ENCODE results near the gene DUSP8. TPM values are rescaled to one million over a fixed set of nuclear protein-coding genes. Genes with fewer than 3 reads are reported as not detected.
"Not testable (repeated sequence)": the region's sequence is repeated elsewhere in the genome, so short reads cannot be mapped to it uniquely, and the experiment has no call there.

DUSP8 gene
- total and polyA plus RNA-seq, 2 donors: 0.14 to 2.9 TPM

- Histone ChIP-seq H3K36me3 (ENCODE audit: control insufficient read depth in 2 of 2, insufficient read depth in 2 of 2, low read length in 1 of 2) (no peaks in the 10 kb centered on the region), H3K9me3 (ENCODE audit: control insufficient read depth in 2 of 2, insufficient read depth in 1 of 2, low read length in 1 of 2) (no peaks in the 10 kb centered on the region), H3K4me1 (ENCODE audit: control insufficient read depth in 2 of 2, insufficient read depth in 2 of 2, low read length in 2 of 2) (no peaks in the 10 kb centered on the region), H3K27me3 (ENCODE audit: control insufficient read depth in 2 of 2, insufficient read depth in 1 of 2, low read length in 1 of 2) (peaks cover 0 to 25% of the 10 kb centered on the region in 2 donors), H3K4me3 (ENCODE audit: low read length in 2 of 2) (no peak overlapping the region), H3K27ac (ENCODE audit: low read depth in 1 of 2, low read length in 1 of 2) (no peak overlapping the region)
- WGBS: 96% methylated on average over 11 of the region's 11 CpGs
- DNase-seq (ENCODE audit: low read depth in 6 of 9, low spot score in 9 of 9): no peak
Measured at GRCh38 chr11:1604181-1604580, 32.1 kb upstream of the DUSP8 start.

- no peak overlapping the region for H3K27ac ChIP-seq (ENCODE audit: low read depth in 1 of 2, low read length in 1 of 2)
- no peak for DNase-seq (ENCODE audit: low read depth in 6 of 9, low spot score in 9 of 9)
- H3K27me3 ChIP-seq (ENCODE audit: control insufficient read depth in 2 of 2, insufficient read depth in 1 of 2, low read length in 1 of 2): peaks cover 0 to 25% of the 10 kb centered on the region in 2 donors
- no peak overlapping the region for H3K4me3 ChIP-seq (ENCODE audit: low read length in 2 of 2)
- whole genome bisulfite sequencing: 94% methylated on average over 1 of the region's 1 CpG
- no peaks in the 10 kb centered on the region for H3K4me1 ChIP-seq (ENCODE audit: control insufficient read depth in 2 of 2, insufficient read depth in 2 of 2, low read length in 2 of 2)
- H3K9me3 ChIP-seq (ENCODE audit: control insufficient read depth in 2 of 2, insufficient read depth in 1 of 2, low read length in 1 of 2): no peaks in the 10 kb centered on the region
- no peaks in the 10 kb centered on the region for H3K36me3 ChIP-seq (ENCODE audit: control insufficient read depth in 2 of 2, insufficient read depth in 2 of 2, low read length in 1 of 2)
Measured at GRCh38 chr11:1603629-1604028, 31.6 kb upstream of the DUSP8 start.

GRCh38 chr11:1601663-1602062 is 29.6 kb upstream of the DUSP8 start:
- not testable (repeated sequence) for DNase-seq (ENCODE audit: low read depth in 6 of 9, low spot score in 9 of 9); H3K27ac ChIP-seq (ENCODE audit: low read depth in 1 of 2, low read length in 1 of 2); H3K36me3 ChIP-seq (ENCODE audit: control insufficient read depth in 2 of 2, insufficient read depth in 2 of 2, low read length in 1 of 2); H3K9me3 ChIP-seq (ENCODE audit: control insufficient read depth in 2 of 2, insufficient read depth in 1 of 2, low read length in 1 of 2); H3K4me3 ChIP-seq (ENCODE audit: low read length in 2 of 2); H3K4me1 ChIP-seq (ENCODE audit: control insufficient read depth in 2 of 2, insufficient read depth in 2 of 2, low read length in 2 of 2)
- H3K27me3 ChIP-seq (ENCODE audit: control insufficient read depth in 2 of 2, insufficient read depth in 1 of 2, low read length in 1 of 2): peaks cover 0 to 23% of the 10 kb centered on the region in 2 donors
- 84% methylated on average over 3 of the region's 3 CpGs for WGBS

GRCh38 chr11:1600626-1601025 is 28.6 kb upstream of the DUSP8 start:
- Histone ChIP-seq H3K27ac (ENCODE audit: low read depth in 1 of 2, low read length in 1 of 2) (no peak overlapping the region), H3K36me3 (ENCODE audit: control insufficient read depth in 2 of 2, insufficient read depth in 2 of 2, low read length in 1 of 2) (no peaks in the 10 kb centered on the region), H3K4me1 (ENCODE audit: control insufficient read depth in 2 of 2, insufficient read depth in 2 of 2, low read length in 2 of 2) (no peaks in the 10 kb centered on the region), H3K9me3 (ENCODE audit: control insufficient read depth in 2 of 2, insufficient read depth in 1 of 2, low read length in 1 of 2) (no peaks in the 10 kb centered on the region), H3K27me3 (ENCODE audit: control insufficient read depth in 2 of 2, insufficient read depth in 1 of 2, low read length in 1 of 2) (peaks cover 0 to 25% of the 10 kb centered on the region in 2 donors), H3K4me3 (ENCODE audit: low read length in 2 of 2) (no peak overlapping the region)
- no peak for DNase-seq (ENCODE audit: low read depth in 6 of 9, low spot score in 9 of 9)
- WGBS: 79% methylated on average over 5 of the region's 5 CpGs

GRCh38 chr11:1598816-1599215 is 26.7 kb upstream of the DUSP8 start:
- H3K36me3 ChIP-seq (ENCODE audit: control insufficient read depth in 2 of 2, insufficient read depth in 2 of 2, low read length in 1 of 2): no peaks in the 10 kb centered on the region
- H3K4me3 ChIP-seq (ENCODE audit: low read length in 2 of 2): no peak overlapping the region
- no peaks in the 10 kb centered on the region for H3K9me3 ChIP-seq (ENCODE audit: control insufficient read depth in 2 of 2, insufficient read depth in 1 of 2, low read length in 1 of 2)
- H3K4me1 ChIP-seq (ENCODE audit: control insufficient read depth in 2 of 2, insufficient read depth in 2 of 2, low read length in 2 of 2): no peaks in the 10 kb centered on the region
- H3K27ac ChIP-seq (ENCODE audit: low read depth in 1 of 2, low read length in 1 of 2): no peak overlapping the region
- peaks cover 2 to 24% of the 10 kb centered on the region in 2 donors for H3K27me3 ChIP-seq (ENCODE audit: control insufficient read depth in 2 of 2, insufficient read depth in 1 of 2, low read length in 1 of 2)
- 71% methylated on average over 6 of the region's 6 CpGs for WGBS
- no peak for DNase-seq (ENCODE audit: low read depth in 6 of 9, low spot score in 9 of 9)

GRCh38 chr11:1598406-1598805 is 26.3 kb upstream of the DUSP8 start:
- peaks cover 2 to 24% of the 10 kb centered on the region in 2 donors for H3K27me3 ChIP-seq (ENCODE audit: control insufficient read depth in 2 of 2, insufficient read depth in 1 of 2, low read length in 1 of 2)
- not testable (repeated sequence) for DNase-seq (ENCODE audit: low read depth in 6 of 9, low spot score in 9 of 9); H3K36me3 ChIP-seq (ENCODE audit: control insufficient read depth in 2 of 2, insufficient read depth in 2 of 2, low read length in 1 of 2); H3K27ac ChIP-seq (ENCODE audit: low read depth in 1 of 2, low read length in 1 of 2); H3K4me3 ChIP-seq (ENCODE audit: low read length in 2 of 2); H3K9me3 ChIP-seq (ENCODE audit: control insufficient read depth in 2 of 2, insufficient read depth in 1 of 2, low read length in 1 of 2); H3K4me1 ChIP-seq (ENCODE audit: control insufficient read depth in 2 of 2, insufficient read depth in 2 of 2, low read length in 2 of 2)
- 87% methylated on average over 3 of the region's 3 CpGs for WGBS

GRCh38 chr11:1597994-1598380 is 25.9 kb upstream of the DUSP8 start, which contains the start of gene KRTAP5-2:
Gene KRTAP5-2, minus strand, starts transcription at chr11:1598294. Its CDS starts 44 bp downstream, at chr11:1598250.
- WGBS: 46% methylated on average over 4 of the region's 4 CpGs
- H3K9me3 ChIP-seq (ENCODE audit: control insufficient read depth in 2 of 2, insufficient read depth in 1 of 2, low read length in 1 of 2): no peaks in the 10 kb centered on the region
- H3K4me3 ChIP-seq (ENCODE audit: low read length in 2 of 2): no peak within 1 kb of the TSS
- H3K36me3 ChIP-seq (ENCODE audit: control insufficient read depth in 2 of 2, insufficient read depth in 2 of 2, low read length in 1 of 2): no peaks in the 10 kb centered on the region
- DNase-seq (ENCODE audit: low read depth in 6 of 9, low spot score in 9 of 9): no peak
- H3K27ac ChIP-seq (ENCODE audit: low read depth in 1 of 2, low read length in 1 of 2): no peak within 1 kb of the TSS
- no peaks in the 10 kb centered on the region for H3K4me1 ChIP-seq (ENCODE audit: control insufficient read depth in 2 of 2, insufficient read depth in 2 of 2, low read length in 2 of 2)
- peaks cover 2 to 24% of the 10 kb centered on the region in 2 donors for H3K27me3 ChIP-seq (ENCODE audit: control insufficient read depth in 2 of 2, insufficient read depth in 1 of 2, low read length in 1 of 2)

- peaks cover 2 to 24% of the 10 kb centered on the region in 2 donors for H3K27me3 ChIP-seq (ENCODE audit: control insufficient read depth in 2 of 2, insufficient read depth in 1 of 2, low read length in 1 of 2)
- WGBS: 91% methylated on average over 10 of the region's 10 CpGs
Measured at GRCh38 chr11:1597331-1597993, 25.4 kb upstream of the DUSP8 start.

GRCh38 chr11:1596576-1597121 is 24.6 kb upstream of the DUSP8 start:
- H3K27me3 ChIP-seq (ENCODE audit: control insufficient read depth in 2 of 2, insufficient read depth in 1 of 2, low read length in 1 of 2): peaks cover 2 to 24% of the 10 kb centered on the region in 2 donors
- not testable (repeated sequence) for H3K27ac ChIP-seq (ENCODE audit: low read depth in 1 of 2, low read length in 1 of 2); DNase-seq (ENCODE audit: low read depth in 6 of 9, low spot score in 9 of 9); H3K36me3 ChIP-seq (ENCODE audit: control insufficient read depth in 2 of 2, insufficient read depth in 2 of 2, low read length in 1 of 2); H3K9me3 ChIP-seq (ENCODE audit: control insufficient read depth in 2 of 2, insufficient read depth in 1 of 2, low read length in 1 of 2); H3K4me1 ChIP-seq (ENCODE audit: control insufficient read depth in 2 of 2, insufficient read depth in 2 of 2, low read length in 2 of 2); H3K4me3 ChIP-seq (ENCODE audit: low read length in 2 of 2)
- WGBS: 76% methylated on average over 19 of the region's 19 CpGs

More at GRCh38 chr11:1597331-1597993, 25.4 kb upstream of the DUSP8 start:
- Histone ChIP-seq H3K4me3 (ENCODE audit: low read length in 2 of 2) (no peak overlapping the region), H3K36me3 (ENCODE audit: control insufficient read depth in 2 of 2, insufficient read depth in 2 of 2, low read length in 1 of 2) (no peaks in the 10 kb centered on the region), H3K9me3 (ENCODE audit: control insufficient read depth in 2 of 2, insufficient read depth in 1 of 2, low read length in 1 of 2) (no peaks in the 10 kb centered on the region), H3K27ac (ENCODE audit: low read depth in 1 of 2, low read length in 1 of 2) (no peak overlapping the region), H3K4me1 (ENCODE audit: control insufficient read depth in 2 of 2, insufficient read depth in 2 of 2, low read length in 2 of 2) (no peaks in the 10 kb centered on the region)
- no peak for DNase-seq (ENCODE audit: low read depth in 6 of 9, low spot score in 9 of 9)

All from thymus (tissue), 11 donors.